Neural progenitor cell (in vitro differentiated cells): ENCODE results near the gene PRSS36. TPM values are rescaled to one million over a fixed set of nuclear protein-coding genes. Genes with fewer than 3 reads are reported as not detected.
"Not testable (repeated sequence)": the region's sequence is repeated elsewhere in the genome, so short reads cannot be mapped to it uniquely, and the experiment has no call there.

ENCODE experiments used
- DNase-seq: peaks from one replicate; pipeline ENCODE4 v3.0.0-alpha.2; 2016; ENCODE audit warnings: low spot score
- H2AFZ ChIP-seq: fragments of 200-600 bp; sonication (generic); replicated peaks from 2 replicates; pipeline ENCODE4 v1.6.1; 2016; ENCODE audit warnings: antibody characterized with exemption
- H3F3A ChIP-seq: fragments of 200-600 bp; sonication (generic); 2 replicates; pipeline ENCODE4 v1.6.1; 2016; ENCODE audit warnings: antibody characterized with exemption, low read depth
- H3K27ac ChIP-seq: fragments of 200-600 bp; sonication (generic); 2 replicates; pipeline ENCODE4 v1.5.1; 2016; ENCODE audit warnings: mild to moderate bottlenecking
- H3K27me3 ChIP-seq: fragments of 200-600 bp; sonication (generic); 2 replicates; pipeline ENCODE4 v1.6.1; 2016; ENCODE audit warnings: mild to moderate bottlenecking, moderate library complexity
- H3K36me3 ChIP-seq: fragments of 200-600 bp; sonication (generic); 2 replicates; pipeline ENCODE4 v1.5.1; 2016
- H3K4me1 ChIP-seq: fragments of 200-600 bp; sonication (generic); 2 replicates; pipeline ENCODE4 v1.6.1; 2016; ENCODE audit warnings: mixed run types
- H3K4me2 ChIP-seq: fragments of 200-600 bp; sonication (generic); 2 replicates; pipeline ENCODE4 v1.6.1; 2016
- H3K4me3 ChIP-seq: fragments of 200-600 bp; sonication (generic); 2 replicates; pipeline ENCODE4 v1.5.1; 2016
- H3K79me2 ChIP-seq: fragments of 200-600 bp; sonication (generic); 2 replicates; pipeline ENCODE4 v1.6.1; 2016; ENCODE audit warnings: low read depth
- H3K9ac ChIP-seq: fragments of 200-600 bp; sonication (generic); 2 replicates; pipeline ENCODE4 v1.6.1; 2016
- H3K9me3 ChIP-seq: fragments of 200-600 bp; sonication (generic); 2 replicates; pipeline ENCODE4 v1.5.1; 2016; ENCODE audit warnings: low read depth
- H4K20me1 ChIP-seq: fragments of 200-600 bp; sonication (generic); 2 replicates; pipeline ENCODE4 v1.6.1; 2016; ENCODE audit warnings: low read depth
- H3K27ac Mint-ChIP-seq: 3 replicates; pipeline ENCODE4 v1.8.0; 2021; ENCODE audit warnings: mixed read lengths
- H3K27me3 Mint-ChIP-seq: 2 replicates; pipeline ENCODE4 v1.8.0; 2022; ENCODE audit warnings: low read depth, mild to moderate bottlenecking, inconsistent platforms, moderate library complexity, mixed read lengths; ENCODE audit not compliant: insufficient read depth
- H3K36me3 Mint-ChIP-seq: 3 replicates; pipeline ENCODE4 v1.8.0; 2021; ENCODE audit warnings: mixed read lengths
- H3K4me1 Mint-ChIP-seq: 3 replicates; pipeline ENCODE4 v1.8.0; 2021; ENCODE audit warnings: mixed read lengths
- H3K4me3 Mint-ChIP-seq: 3 replicates; pipeline ENCODE4 v1.8.0; 2021; ENCODE audit warnings: mild to moderate bottlenecking, moderate library complexity, mixed read lengths
- H3K9me3 Mint-ChIP-seq: 3 replicates; pipeline ENCODE4 v1.8.0; 2020; ENCODE audit warnings: mixed read lengths
- EZH2 ChIP-seq: fragments of 200-600 bp; sonication (generic); IDR thresholded peaks from 2 replicates; pipeline ENCODE4 v1.6.1; 2017; ENCODE audit warnings: antibody characterized with exemption, mild to moderate bottlenecking, moderate library complexity
- EZH2phosphoT487 ChIP-seq: fragments of 200-600 bp; sonication (generic); IDR thresholded peaks from 2 replicates; pipeline ENCODE4 v1.6.1; 2017; ENCODE audit warnings: antibody characterized with exemption
- total RNA-seq: library from RNA; depleted of rRNA; stranded (reverse); fragments of >200 nt; gene quantifications from 2 replicates; pipeline ENCODE4 v1.2.3, GENCODE V29; 2015; ENCODE audit warnings: low replicate concordance
- TF ChIP-seq, protein P1 (sequence below): fragments of 200-600 bp; sonication (generic); IDR thresholded peaks from 2 replicates; pipeline ENCODE4 v1.5.1; 2017; ENCODE audit warnings: antibody characterized with exemption, mild to moderate bottlenecking

Gene PRSS36
- total RNA-seq, 1 donor from 2014 or later: 0.30 TPM

DNA sequence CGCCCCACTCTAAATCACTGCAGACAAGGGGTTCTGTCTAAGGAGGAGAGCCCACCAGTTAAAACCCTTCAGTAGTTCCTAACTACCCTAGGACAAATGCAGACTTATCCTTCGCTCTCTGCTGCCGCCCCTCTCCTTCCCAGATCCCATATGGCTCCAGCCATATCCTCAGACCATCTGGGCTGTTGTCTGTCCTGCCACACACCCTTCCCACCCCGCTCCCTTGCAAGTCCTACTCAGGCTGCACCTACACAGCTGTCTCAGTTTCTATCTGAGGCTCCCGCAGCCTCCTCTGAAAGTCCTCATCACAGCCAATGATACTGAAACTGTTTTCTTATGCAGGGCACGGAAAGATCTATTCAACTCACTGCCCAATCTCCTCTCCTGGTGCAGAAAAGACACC is 42.4 kb downstream of the PRSS36 start:
- H3K27me3 Mint-ChIP-seq: peaks cover 3% of the 10 kb centered on the region
- H3K27ac Mint-ChIP-seq: peak overlapping the region; percentile 83
- no peaks in the 10 kb centered on the region for H3K27me3 ChIP-seq
- H3K9me3 ChIP-seq: no peaks in the 10 kb centered on the region
- H3K4me1 ChIP-seq: peaks cover 5% of the 10 kb centered on the region
- peaks cover 3% of the 10 kb centered on the region for H3K79me2 ChIP-seq
- H3K36me3 ChIP-seq: no peaks in the 10 kb centered on the region
- peaks cover 12% of the 10 kb centered on the region for H3K4me1 Mint-ChIP-seq
- peaks cover 13% of the 10 kb centered on the region for H3K36me3 Mint-ChIP-seq
- H3K4me3 ChIP-seq: peak overlapping the region; percentile 99
- H4K20me1 ChIP-seq: no peaks in the 10 kb centered on the region
- H3K4me2 ChIP-seq: peak overlapping the region; percentile 96
- H3K27ac ChIP-seq: no peak overlapping the region
- DNase-seq: no peak
- no peak overlapping the region for H3K9ac ChIP-seq
- TF ChIP-seq EZH2phosphoT487 (no peak), EZH2 (no peak)
- TF ChIP-seq, protein P1, sequence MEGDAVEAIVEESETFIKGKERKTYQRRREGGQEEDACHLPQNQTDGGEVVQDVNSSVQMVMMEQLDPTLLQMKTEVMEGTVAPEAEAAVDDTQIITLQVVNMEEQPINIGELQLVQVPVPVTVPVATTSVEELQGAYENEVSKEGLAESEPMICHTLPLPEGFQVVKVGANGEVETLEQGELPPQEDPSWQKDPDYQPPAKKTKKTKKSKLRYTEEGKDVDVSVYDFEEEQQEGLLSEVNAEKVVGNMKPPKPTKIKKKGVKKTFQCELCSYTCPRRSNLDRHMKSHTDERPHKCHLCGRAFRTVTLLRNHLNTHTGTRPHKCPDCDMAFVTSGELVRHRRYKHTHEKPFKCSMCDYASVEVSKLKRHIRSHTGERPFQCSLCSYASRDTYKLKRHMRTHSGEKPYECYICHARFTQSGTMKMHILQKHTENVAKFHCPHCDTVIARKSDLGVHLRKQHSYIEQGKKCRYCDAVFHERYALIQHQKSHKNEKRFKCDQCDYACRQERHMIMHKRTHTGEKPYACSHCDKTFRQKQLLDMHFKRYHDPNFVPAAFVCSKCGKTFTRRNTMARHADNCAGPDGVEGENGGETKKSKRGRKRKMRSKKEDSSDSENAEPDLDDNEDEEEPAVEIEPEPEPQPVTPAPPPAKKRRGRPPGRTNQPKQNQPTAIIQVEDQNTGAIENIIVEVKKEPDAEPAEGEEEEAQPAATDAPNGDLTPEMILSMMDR: no peak
- H2AFZ ChIP-seq: peak overlapping the region; percentile 87
- H3K9me3 Mint-ChIP-seq: no peaks in the 10 kb centered on the region
- H3F3A ChIP-seq: peaks cover 13% of the 10 kb centered on the region
- peak overlapping the region; percentile 90 for H3K4me3 Mint-ChIP-seq

DNA sequence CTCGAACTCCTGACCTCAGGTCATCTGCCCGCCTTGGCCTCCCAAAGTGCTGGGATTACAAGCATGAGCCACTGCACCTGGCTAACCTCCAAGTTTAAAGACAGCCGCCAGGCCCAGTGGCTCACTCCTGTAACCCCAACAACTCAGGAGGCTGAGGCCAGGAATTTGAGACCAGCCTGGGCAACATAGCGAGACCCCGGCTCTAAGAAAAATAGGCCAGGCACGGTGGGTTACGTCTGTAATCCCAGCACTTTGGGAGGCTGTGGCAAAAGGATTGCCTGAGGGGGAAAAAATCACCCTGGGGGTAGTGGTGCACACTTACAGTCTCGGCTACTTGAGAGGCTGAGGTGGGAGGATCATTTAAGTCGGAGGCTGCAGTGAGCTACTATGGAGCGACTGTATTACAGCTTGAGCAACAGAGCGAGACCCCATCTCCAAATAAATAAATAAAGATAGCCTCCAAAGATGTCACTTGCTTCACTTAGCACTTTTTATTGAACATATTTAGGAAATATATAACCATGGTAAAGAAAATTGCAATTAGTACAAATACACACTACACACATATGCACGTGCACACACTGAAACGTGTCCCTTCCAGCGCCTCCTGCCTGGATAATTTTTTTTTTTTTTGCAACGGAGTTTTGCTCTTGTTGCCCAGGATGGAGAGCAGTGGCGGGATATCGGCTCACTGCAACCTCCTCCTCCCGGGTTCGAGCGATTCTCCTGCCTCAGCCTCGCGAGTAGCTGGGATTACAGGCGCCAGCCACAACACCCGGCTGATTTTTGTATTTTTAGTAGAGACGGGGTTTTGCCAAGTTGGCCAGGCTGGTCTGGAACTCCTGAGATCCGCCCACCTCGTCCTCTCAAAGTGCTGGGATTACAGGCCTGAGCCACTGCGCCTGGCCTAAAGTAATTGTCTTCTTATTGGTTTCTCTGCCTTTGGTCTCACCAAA is 43.1 kb downstream of the PRSS36 start:
- Histone ChIP-seq H3K36me3 (no peaks in the 10 kb centered on the region), H3K4me2 (no peak overlapping the region), H3K27ac (no peak overlapping the region), H2AFZ (no peak overlapping the region), H3K27me3 (no peaks in the 10 kb centered on the region), H3K4me3 (no peak overlapping the region), H4K20me1 (no peaks in the 10 kb centered on the region), H3K9me3 (no peaks in the 10 kb centered on the region), H3K79me2 (peaks cover 3% of the 10 kb centered on the region), H3F3A (peaks cover 13% of the 10 kb centered on the region), H3K4me1 (peaks cover 5% of the 10 kb centered on the region), H3K9ac (no peak overlapping the region)
- no peak for DNase-seq
- no peaks in the 10 kb centered on the region for H3K9me3 Mint-ChIP-seq
- H3K27me3 Mint-ChIP-seq: peaks cover 3% of the 10 kb centered on the region
- peaks cover 13% of the 10 kb centered on the region for H3K36me3 Mint-ChIP-seq
- peak overlapping the region; percentile 90 for H3K4me3 Mint-ChIP-seq
- H3K4me1 Mint-ChIP-seq: peaks cover 12% of the 10 kb centered on the region
- H3K27ac Mint-ChIP-seq: peak overlapping the region; percentile 83
- TF ChIP-seq EZH2 (no peak), EZH2phosphoT487 (no peak)
- TF ChIP-seq, protein P1: no peak

DNA sequence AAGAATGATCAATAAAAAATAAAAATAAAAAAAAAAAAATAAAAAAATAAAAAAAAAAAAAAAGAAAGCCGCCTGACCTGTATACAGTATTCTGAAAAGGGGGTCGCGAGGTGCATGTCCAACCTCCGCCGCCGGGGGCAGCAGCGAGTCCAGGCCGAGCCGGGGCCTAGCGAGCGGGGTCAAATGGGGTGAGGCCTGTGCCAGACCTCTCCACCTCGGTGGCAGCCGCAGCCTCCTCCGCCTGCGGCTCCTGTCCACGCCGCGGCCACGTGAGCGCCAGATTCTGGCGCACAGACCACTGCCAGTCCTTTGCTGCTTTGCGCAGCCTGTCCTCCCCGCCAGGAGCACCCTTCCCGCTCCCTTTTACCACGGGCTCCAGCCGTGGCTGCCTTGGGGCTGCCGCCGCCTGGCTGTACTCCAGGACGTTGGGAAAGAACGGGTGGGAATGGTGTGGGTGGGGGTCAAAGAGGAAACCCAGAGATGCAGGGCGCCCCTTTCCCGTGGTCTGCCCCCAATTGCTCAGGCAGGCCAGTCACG is 44.1 kb downstream of the PRSS36 start:
- H3K4me3 Mint-ChIP-seq: no peak overlapping the region
- H4K20me1 ChIP-seq: no peaks in the 10 kb centered on the region
- H3K27me3 ChIP-seq: no peaks in the 10 kb centered on the region
- TF ChIP-seq, protein P1: peak; percentile 64
- TF ChIP-seq EZH2phosphoT487: no peak
- peaks cover 6% of the 10 kb centered on the region for H3K27me3 Mint-ChIP-seq
- peaks cover 12% of the 10 kb centered on the region for H3K4me1 Mint-ChIP-seq
- no peak overlapping the region for H3K4me2 ChIP-seq
- no peak overlapping the region for H3K9ac ChIP-seq
- peaks cover 5% of the 10 kb centered on the region for H3K4me1 ChIP-seq
- no peaks in the 10 kb centered on the region for H3K36me3 ChIP-seq
- no peaks in the 10 kb centered on the region for H3K9me3 Mint-ChIP-seq
- H3K27ac Mint-ChIP-seq: no peak overlapping the region
- H3F3A ChIP-seq: peaks cover 13% of the 10 kb centered on the region
- peaks cover 3% of the 10 kb centered on the region for H3K79me2 ChIP-seq
- no peak overlapping the region for H3K27ac ChIP-seq
- no peak overlapping the region for H3K4me3 ChIP-seq
- peak overlapping the region; percentile 63 for H2AFZ ChIP-seq
- peaks cover 9% of the 10 kb centered on the region for H3K36me3 Mint-ChIP-seq
- no peaks in the 10 kb centered on the region for H3K9me3 ChIP-seq
- DNase-seq: peak; percentile 75

DNA sequence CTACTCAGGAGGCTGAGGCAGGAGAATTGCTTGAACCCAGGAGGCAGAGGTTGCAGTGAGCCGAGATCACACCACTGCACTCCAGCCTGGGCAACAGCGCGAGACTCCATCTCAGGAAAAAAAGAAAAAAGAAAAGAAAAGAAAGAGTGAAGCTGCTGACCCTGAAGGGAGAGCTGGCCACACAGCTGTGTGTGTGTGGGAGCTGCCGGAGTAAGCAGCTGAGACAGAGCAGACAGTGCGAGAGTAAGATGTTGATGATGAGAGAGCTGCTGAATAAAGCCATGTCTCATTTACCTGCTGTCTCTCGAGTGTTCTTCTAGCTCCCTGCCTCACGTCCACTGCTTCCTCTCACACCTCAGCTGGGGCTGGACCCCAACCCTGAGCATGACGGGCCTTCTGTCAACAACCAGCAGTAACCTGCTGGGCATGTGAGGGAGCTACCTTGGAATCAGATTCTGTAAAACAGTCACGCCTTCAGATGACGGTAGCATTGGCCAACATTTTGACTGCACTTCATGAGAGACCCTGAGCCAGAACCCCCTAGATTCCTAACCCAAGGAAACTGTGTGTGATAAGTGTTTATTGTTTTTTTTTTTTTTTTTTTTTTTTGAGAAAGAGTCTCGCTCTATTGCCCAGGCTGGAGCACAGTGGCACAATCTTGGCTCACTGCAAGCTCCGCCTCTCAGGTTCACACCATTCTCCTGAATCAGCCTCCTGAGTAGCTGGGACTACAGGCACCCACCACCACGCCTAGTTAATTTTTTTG is 48.8 kb downstream of the PRSS36 start:
- not testable (repeated sequence) for H3F3A ChIP-seq, H3K36me3 Mint-ChIP-seq, H3K4me3 ChIP-seq, H3K36me3 ChIP-seq, DNase-seq, H3K4me1 Mint-ChIP-seq, H3K9ac ChIP-seq, H4K20me1 ChIP-seq, H3K27ac Mint-ChIP-seq, H3K79me2 ChIP-seq, H2AFZ ChIP-seq, H3K4me3 Mint-ChIP-seq, H3K4me1 ChIP-seq, H3K27ac ChIP-seq, H3K27me3 Mint-ChIP-seq, H3K27me3 ChIP-seq, H3K9me3 ChIP-seq, H3K9me3 Mint-ChIP-seq, H3K4me2 ChIP-seq
